ENCODE results near the gene KRTAP9-9. TPM values are rescaled to one million over a fixed set of nuclear protein-coding genes. Genes with fewer than 3 reads are reported as not detected.

The KRTAP9-9 gene
- polyA plus RNA-seq, 1 experiment: not detected

GRCh38 chr17:41296846-41297245 is 41.7 kb downstream of the KRTAP9-9 start:
- Histone ChIP-seq H3K9me3 (ENCODE audit: control insufficient read depth, insufficient read depth, low read length) (peaks cover 2% of the 10 kb centered on the region), H3K27me3 (ENCODE audit: control insufficient read depth, insufficient read depth, low read length) (no peaks in the 10 kb centered on the region), H3K27ac (ENCODE audit: low read depth, low read length) (no peak overlapping the region), H3K4me3 (ENCODE audit: low read depth, low read length) (no peak overlapping the region)
- no peak for DNase-seq (ENCODE audit: low read depth, low spot score)
- ChIA-PET CTCF (no interaction called here), POLR2A (no interaction called here)
- TF ChIP-seq CTCF (IDR thresholded peaks at IDR 0.05; ENCODE audit: low read depth, low read length): no peak

DNA sequence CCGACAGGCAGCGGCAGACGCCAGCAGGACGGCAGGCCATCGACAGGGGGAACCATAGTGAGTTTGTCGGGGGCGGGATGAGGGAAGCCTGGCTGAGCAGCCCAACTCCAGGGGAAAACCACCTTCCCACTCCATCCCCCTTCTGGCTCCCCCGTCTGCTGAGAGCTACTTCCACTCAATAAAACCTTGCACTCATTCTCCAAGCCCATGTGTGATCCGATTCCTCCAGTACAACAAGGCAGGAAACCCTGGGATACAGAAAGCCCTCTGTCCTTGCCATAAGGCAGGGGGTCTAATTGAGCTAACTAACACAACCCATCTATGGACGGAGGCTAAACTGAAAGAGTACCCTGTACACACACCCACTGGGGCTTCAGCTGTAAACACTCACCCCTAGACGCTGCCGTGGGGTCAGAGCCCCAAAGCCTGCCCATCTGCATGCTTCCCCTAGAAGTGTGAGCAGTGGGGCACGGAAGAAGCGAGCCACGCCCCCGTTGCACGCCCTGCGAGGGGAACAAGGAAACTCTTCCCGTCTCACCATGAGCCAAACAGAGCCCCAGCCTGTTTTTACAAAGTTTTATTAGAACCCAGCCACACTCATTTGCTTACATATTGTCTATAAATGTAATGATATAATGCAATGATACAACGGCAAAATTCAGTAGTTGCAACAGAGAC is 43.4 kb downstream of the KRTAP9-9 start:
- CTCF ChIA-PET: no interaction called here
- POLR2A ChIA-PET: no interaction called here
- DNase-seq (ENCODE audit: low read depth, low spot score): no peak
- no peak overlapping the region for H3K4me3 ChIP-seq (ENCODE audit: low read depth, low read length)
- H3K27ac ChIP-seq (ENCODE audit: low read depth, low read length): no peak overlapping the region
- peaks cover 2% of the 10 kb centered on the region for H3K9me3 ChIP-seq (ENCODE audit: control insufficient read depth, insufficient read depth, low read length)
- no peaks in the 10 kb centered on the region for H3K27me3 ChIP-seq (ENCODE audit: control insufficient read depth, insufficient read depth, low read length)
- TF ChIP-seq CTCF (IDR thresholded peaks at IDR 0.05; ENCODE audit: low read depth, low read length): no peak

GRCh38 chr17:41301204-41301790 is 46.1 kb downstream of the KRTAP9-9 start:
- ChIA-PET POLR2A (no interaction called here), CTCF (interaction anchor here (1.4 kb wide), 1 partner anchor 248 kb away, joined by 6 read pairs; no protein-coding TSS in a partner anchor)
- no peak for TF ChIP-seq CTCF (IDR thresholded peaks at IDR 0.05; ENCODE audit: low read depth, low read length)
- Histone ChIP-seq H3K27me3 (ENCODE audit: control insufficient read depth, insufficient read depth, low read length) (no peaks in the 10 kb centered on the region), H3K27ac (ENCODE audit: low read depth, low read length) (no peak overlapping the region), H3K4me3 (ENCODE audit: low read depth, low read length) (no peak overlapping the region), H3K9me3 (ENCODE audit: control insufficient read depth, insufficient read depth, low read length) (peaks cover 2% of the 10 kb centered on the region)
- DNase-seq (ENCODE audit: low read depth, low spot score): no peak

- CTCF ChIA-PET: interaction anchor here (1.4 kb wide), 2 partner anchors 20 to 247 kb away, joined by 6 to 8 read pairs; no protein-coding TSS in a partner anchor
- Histone ChIP-seq H3K9me3 (ENCODE audit: control insufficient read depth, insufficient read depth, low read length) (peaks cover 2% of the 10 kb centered on the region), H3K27ac (ENCODE audit: low read depth, low read length) (no peak within 1 kb of the TSS), H3K27me3 (ENCODE audit: control insufficient read depth, insufficient read depth, low read length) (peaks cover 2% of the 10 kb centered on the region), H3K4me3 (ENCODE audit: low read depth, low read length) (no peak within 1 kb of the TSS)
- TF ChIP-seq CTCF (IDR thresholded peaks at IDR 0.05; ENCODE audit: low read depth, low read length): no peak
- POLR2A ChIA-PET: no interaction called here
- no peak for DNase-seq (ENCODE audit: low read depth, low spot score)
Observed at GRCh38 chr17:41301916-41302901, 47.0 kb downstream of the KRTAP9-9 start, which contains the start of gene KRTAP29-1. Gene KRTAP29-1, minus strand, starts transcription at chr17:41302851. Its CDS starts 0 bp downstream, at chr17:41302851.
